Stomach (tissue), 4 donors: Measurements from ENCODE around the gene KCNJ9.

Experiments
- POLR2A ChIP-seq, 4 donors: fragments of 450-650 bp; IDR thresholded peaks; one replicate each; pipeline ENCODE4 v1.6.1; 2016; ENCODE audit warnings: antibody characterized with exemption in 4 of 4, control low read depth in 2 of 4, mild to moderate bottlenecking in 1 of 4, moderate library complexity in 1 of 4
- POLR2AphosphoS5 ChIP-seq, 3 donors: sonication (generic); formaldehyde crosslinking; IDR thresholded peaks; one replicate each; pipeline ENCODE4 v1.6.1; 2016; ENCODE audit warnings: antibody characterized with exemption in 3 of 3
- TF ChIP-seq, protein P1 (sequence below), 7 experiments: fragments of 450-650 bp in 4 of 7; fragments of 200-600 bp in 3 of 7; sonication (generic) in 3 of 7; IDR thresholded peaks; one replicate each; pipeline ENCODE4 v1.5.1; 2016 to 2019; ENCODE audit warnings: antibody characterized with exemption in 7 of 7, control low read depth in 2 of 7, mild to moderate bottlenecking in 1 of 7

GRCh38 chr1:160053548-160054365 is 27.6 kb upstream of the KCNJ9 start:
- TF ChIP-seq, protein P1, sequence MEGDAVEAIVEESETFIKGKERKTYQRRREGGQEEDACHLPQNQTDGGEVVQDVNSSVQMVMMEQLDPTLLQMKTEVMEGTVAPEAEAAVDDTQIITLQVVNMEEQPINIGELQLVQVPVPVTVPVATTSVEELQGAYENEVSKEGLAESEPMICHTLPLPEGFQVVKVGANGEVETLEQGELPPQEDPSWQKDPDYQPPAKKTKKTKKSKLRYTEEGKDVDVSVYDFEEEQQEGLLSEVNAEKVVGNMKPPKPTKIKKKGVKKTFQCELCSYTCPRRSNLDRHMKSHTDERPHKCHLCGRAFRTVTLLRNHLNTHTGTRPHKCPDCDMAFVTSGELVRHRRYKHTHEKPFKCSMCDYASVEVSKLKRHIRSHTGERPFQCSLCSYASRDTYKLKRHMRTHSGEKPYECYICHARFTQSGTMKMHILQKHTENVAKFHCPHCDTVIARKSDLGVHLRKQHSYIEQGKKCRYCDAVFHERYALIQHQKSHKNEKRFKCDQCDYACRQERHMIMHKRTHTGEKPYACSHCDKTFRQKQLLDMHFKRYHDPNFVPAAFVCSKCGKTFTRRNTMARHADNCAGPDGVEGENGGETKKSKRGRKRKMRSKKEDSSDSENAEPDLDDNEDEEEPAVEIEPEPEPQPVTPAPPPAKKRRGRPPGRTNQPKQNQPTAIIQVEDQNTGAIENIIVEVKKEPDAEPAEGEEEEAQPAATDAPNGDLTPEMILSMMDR (IDR thresholded peaks at IDR 0.05), result no peak
- TF ChIP-seq POLR2A (IDR thresholded peaks at IDR 0.05) (no peak), POLR2AphosphoS5 (IDR thresholded peaks at IDR 0.05) (no peak)
